Aorta (tissue), 5 donors: ENCODE measurements around the gene ATRX. TPM values are rescaled to one million over a fixed set of nuclear protein-coding genes. Genes with fewer than 3 reads are reported as not detected.
"Not testable (repeated sequence)": the region's sequence is repeated elsewhere in the genome, so short reads cannot be mapped to it uniquely, and the experiment has no call there.

Experiments used
- ATAC-seq: fragments of 200-7000 bp; cut with Tn5 transposase; one replicate; pipeline ENCODE4 v1.9.1; 2022; ENCODE audit warnings: moderate library complexity; ENCODE audit not compliant: low FRiP score
- DNase-seq, 2 donors: peaks; one replicate each; pipeline ENCODE4 v3.0.0-alpha.2; 2020
- H3K27ac ChIP-seq, 2 donors: one replicate each; pipeline ENCODE4 v1.5.1; 2013; ENCODE audit warnings: low read length in 2 of 2, mild to moderate bottlenecking in 2 of 2, moderate library complexity in 2 of 2, control low read depth in 1 of 2, inconsistent platforms in 1 of 2, low read depth in 1 of 2
- H3K27me3 ChIP-seq, 2 donors: one replicate each; pipeline ENCODE4 v1.6.1; 2013; ENCODE audit warnings: control low read depth in 1 of 2, low read length in 1 of 2, mild to moderate bottlenecking in 1 of 2, moderate library complexity in 1 of 2; ENCODE audit not compliant: insufficient read depth in 2 of 2, control insufficient read depth in 1 of 2
- H3K36me3 ChIP-seq, 2 donors: one replicate each; pipeline ENCODE4 v1.6.1; 2013; ENCODE audit warnings: control low read depth in 1 of 2, low read length in 1 of 2, mild to moderate bottlenecking in 1 of 2; ENCODE audit not compliant: insufficient read depth in 2 of 2, control insufficient read depth in 1 of 2
- H3K4me1 ChIP-seq, 2 donors: one replicate each; pipeline ENCODE4 v1.6.1; 2013; ENCODE audit warnings: low read length in 2 of 2, control low read depth in 1 of 2, mild to moderate bottlenecking in 1 of 2, moderate library complexity in 1 of 2; ENCODE audit not compliant: insufficient read depth in 2 of 2, control insufficient read depth in 1 of 2
- H3K4me3 ChIP-seq, 2 donors: one replicate each; pipeline ENCODE4 v1.5.1; 2013; ENCODE audit warnings: low read length in 2 of 2, control low read depth in 1 of 2, mild to moderate bottlenecking in 1 of 2
- H3K9me3 ChIP-seq: one replicate; pipeline ENCODE4 v1.6.1; 2013; ENCODE audit warnings: mild to moderate bottlenecking, low read length; ENCODE audit not compliant: control insufficient read depth
- WGBS, 2 donors: extraction: QIAGEN DNeasy Blood & Tissue Kit; methylation state at CpG; one replicate each; pipeline ENCODE4 v1.1.7; 2013; 5-methylcytosine and 5-hydroxymethylcytosine counted together
- intact Hi-C, 2 donors: fragments of 100-400 bp; cut with DNase I; formaldehyde crosslinking; loops; one replicate each; pipeline versions ENCODE4 v1.14.2 to v1.15.0; 2022
- long read RNA-seq, 2 donors: library from polyadenylated mRNA; unstranded; transcript quantifications; one replicate each; pipeline ENCODE4 v2.0.0, GENCODE V29; 2020 to 2021
- polyA plus RNA-seq, 2 donors: library from polyadenylated mRNA; stranded (reverse); fragments of 200-250 nt; gene quantifications; one replicate each; pipeline ENCODE4 v1.2.3, GENCODE V29; 2013
- total RNA-seq, 2 donors: library from RNA; stranded (reverse); fragmentation: NEBNext Ultra II Directional; extraction: Animal tissue kit (Norgen Biotek cat#: 25700); gene quantifications; one replicate each; pipeline ENCODE4 v1.2.1, GENCODE V29; 2021
- donor health status: healthy with polysubstance abuse.
- donor health status: Bipolar disorder and iron deficiency.
- donor health status: DM: no; HTN: no; CAD: no.
- donor health status: DM: no; HTN: no; CAD: no.
- donor health status: DM: yes; HTN: yes; CAD: no.

The ATRX gene
- 100 to 1,000 TPM; 126 to 136 TPM for total RNA-seq
- 10 to 100 TPM in 1 of 2 donors, 1 to 10 TPM in 1; 9.4 to 18.5 TPM for polyA plus RNA-seq
- long read RNA-seq, donor 1, partial matches to known transcripts = 155 of 226 reads
- long read RNA-seq, donor 1, other reads (novel, unspliced or antisense) = 65 of 226 reads
- long read RNA-seq, donor 2, partial matches to known transcripts = 48 of 72 reads
- long read RNA-seq, donor 2, other reads (novel, unspliced or antisense) = 24 of 72 reads

DNA sequence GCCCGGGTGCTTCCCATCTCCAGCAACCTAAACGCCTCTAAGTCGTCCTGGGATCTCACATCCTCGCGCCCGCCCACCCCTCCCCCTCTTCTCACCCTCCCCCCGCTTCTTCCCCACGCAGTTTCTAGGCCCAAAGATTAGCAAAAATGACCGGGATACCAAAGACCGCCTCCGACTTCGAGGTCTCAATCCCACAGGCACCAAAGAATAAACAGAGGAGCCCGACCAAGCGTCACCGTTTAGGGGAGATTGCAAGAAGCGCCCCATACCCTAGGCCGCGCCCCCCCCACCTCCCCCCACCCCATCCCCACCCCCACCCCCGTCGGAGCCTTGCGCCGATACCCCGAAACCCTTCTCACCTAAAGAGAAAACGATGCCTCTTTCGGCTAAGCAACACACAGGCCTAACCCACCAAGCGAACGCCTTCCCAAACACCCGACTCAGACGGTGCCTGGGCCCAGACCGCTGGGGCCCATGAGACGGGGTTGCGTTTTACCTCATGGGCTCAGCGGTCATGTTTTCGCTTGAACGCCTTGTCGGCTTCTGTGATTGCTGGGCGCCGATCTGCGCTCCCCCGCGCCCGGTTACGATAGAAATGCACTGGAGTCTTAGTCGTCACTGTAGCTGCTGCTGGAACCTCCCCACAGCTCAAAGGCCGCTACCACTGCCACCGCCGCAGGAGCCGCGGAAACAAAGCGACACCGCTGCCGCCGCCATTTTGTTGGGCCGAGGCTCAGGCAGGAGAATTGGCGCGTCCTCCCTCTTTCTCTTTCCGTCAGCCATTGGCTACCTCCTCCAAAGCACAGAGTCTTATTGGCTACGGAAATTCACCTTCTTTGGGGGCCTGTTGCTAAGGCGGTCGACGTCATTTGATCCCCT lies at the start of gene ATRX:
TSS of gene ATRX (minus strand) at position 731 of the 879 bp plus-strand sequence. CDS start at position 516, 215 bp downstream.
- Histone ChIP-seq H3K27ac (peak within 1 kb of the TSS in 1 of 2 donors; percentile 73), H3K27me3 (no peaks in the 10 kb centered on the region), H3K4me3 (peak within 1 kb of the TSS; percentile 49 to 83), H3K9me3 (no peaks in the 10 kb centered on the region), H3K4me1 (no peaks in the 10 kb centered on the region), H3K36me3 (no peaks in the 10 kb centered on the region)
- peak; percentile 81 to 85 for DNase-seq
- peak; percentile 87 for ATAC-seq
- intact Hi-C loops = no loop called here
- 1 to 29% methylated on average over 59 to 61 of the region's 61 CpGs for WGBS, 2 donors

GRCh38 chrX:77831544-77831943 lies 45.5 kb upstream of the ATRX start:
- H3K4me1 ChIP-seq, ATAC-seq, H3K27ac ChIP-seq, H3K4me3 ChIP-seq, DNase-seq, H3K36me3 ChIP-seq, intact Hi-C loops, H3K9me3 ChIP-seq, H3K27me3 ChIP-seq: not testable (repeated sequence)
- WGBS, 2 donors = 86 to 97% methylated on average over 5 of the region's 5 CpGs

- H3K36me3 ChIP-seq, H3K27me3 ChIP-seq, H3K4me1 ChIP-seq, H3K27ac ChIP-seq, DNase-seq, H3K9me3 ChIP-seq, ATAC-seq, intact Hi-C loops, H3K4me3 ChIP-seq: not testable (repeated sequence)
- WGBS, 2 donors = 81 to 98% methylated on average over 2 of the region's 2 CpGs
These were observed 36.0 kb upstream of the ATRX start for GRCh38 chrX:77821989-77822388.

DNA sequence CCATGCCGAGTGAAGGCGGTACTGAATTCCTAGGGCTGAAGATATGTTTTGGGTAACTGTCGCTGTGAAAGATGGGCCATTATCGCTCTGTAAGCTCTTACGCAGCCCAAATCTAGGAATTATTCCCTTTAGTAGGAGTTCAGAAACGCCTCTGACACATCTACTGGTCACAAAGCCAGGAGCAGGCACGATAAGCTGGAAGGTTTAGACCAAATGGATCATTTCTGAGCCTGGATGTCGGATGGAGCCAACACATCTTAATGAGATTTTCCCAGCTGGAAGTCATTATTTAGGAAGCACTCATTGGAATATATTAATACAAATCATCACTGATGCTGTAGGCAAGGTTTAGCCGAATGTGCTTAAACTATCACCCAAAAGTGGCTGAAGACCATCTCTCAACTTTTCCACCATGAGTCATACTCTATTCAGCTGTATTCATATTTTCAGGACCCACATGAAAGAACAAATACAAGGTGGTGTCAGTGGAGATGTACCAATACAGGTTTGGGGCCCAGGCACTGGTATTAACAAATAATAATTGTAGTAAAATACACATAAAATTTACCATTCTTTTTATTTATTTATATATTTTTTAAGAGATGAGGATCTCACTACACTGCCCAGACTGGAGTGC lies 34.2 kb upstream of the ATRX start:
- WGBS, 2 donors = 70 to 90% methylated on average over 9 of the region's 9 CpGs
- ATAC-seq (no peak), DNase-seq (no peak)
- H3K27me3 ChIP-seq = no peaks in the 10 kb centered on the region
- no peak overlapping the region for H3K27ac ChIP-seq
- H3K4me3 ChIP-seq = no peak overlapping the region
- no peaks in the 10 kb centered on the region for H3K36me3 ChIP-seq
- no peaks in the 10 kb centered on the region for H3K9me3 ChIP-seq
- intact Hi-C loops = no loop called here
- no peaks in the 10 kb centered on the region for H3K4me1 ChIP-seq

GRCh38 chrX:77814210-77814609 lies 28.2 kb upstream of the ATRX start:
- H3K4me1 ChIP-seq = no peaks in the 10 kb centered on the region
- intact Hi-C loops = no loop called here
- no peaks in the 10 kb centered on the region for H3K36me3 ChIP-seq
- DNase-seq (no peak), ATAC-seq (no peak)
- no peak overlapping the region for H3K4me3 ChIP-seq
- no peaks in the 10 kb centered on the region for H3K27me3 ChIP-seq
- 91 to 94% methylated on average over 1 of the region's 1 CpG for WGBS, 2 donors
- H3K27ac ChIP-seq = no peak overlapping the region
- peaks cover 1% of the 10 kb centered on the region for H3K9me3 ChIP-seq

DNA sequence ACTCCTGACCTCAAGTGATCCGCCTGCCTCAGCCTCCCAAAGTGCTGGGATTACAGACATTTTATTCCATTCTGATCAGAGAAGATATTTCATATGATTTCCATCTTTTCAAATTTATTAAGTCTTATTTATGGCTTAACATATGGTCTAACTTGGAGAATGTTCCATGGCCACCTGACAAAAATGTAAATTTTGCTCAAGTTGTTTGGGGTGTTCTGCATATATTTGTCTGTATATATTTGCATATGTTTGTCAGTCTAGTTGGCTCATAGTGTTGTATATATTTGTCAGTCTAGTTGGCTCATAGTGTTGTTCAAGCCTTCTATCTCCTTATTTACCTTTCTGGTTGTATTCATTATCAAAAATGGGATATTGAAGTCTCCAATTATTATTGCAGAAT lies 16.2 kb upstream of the ATRX start:
- intact Hi-C loops = no loop called here
- no peaks in the 10 kb centered on the region for H3K9me3 ChIP-seq
- ATAC-seq = no peak
- no peak for DNase-seq
- H3K4me1 ChIP-seq = no peaks in the 10 kb centered on the region
- H3K36me3 ChIP-seq = no peaks in the 10 kb centered on the region
- H3K4me3 ChIP-seq = no peak overlapping the region
- H3K27ac ChIP-seq = no peak overlapping the region
- H3K27me3 ChIP-seq = no peaks in the 10 kb centered on the region
- WGBS, 2 donors = 40 to 75% methylated on average over 1 of the region's 1 CpG

GRCh38 chrX:77795124-77795523 lies 9.1 kb upstream of the ATRX start:
- DNase-seq (no peak), ATAC-seq (no peak)
- no peaks in the 10 kb centered on the region for H3K27me3 ChIP-seq
- H3K36me3 ChIP-seq = no peaks in the 10 kb centered on the region
- 97 to 100% methylated on average over 1 of the region's 1 CpG for WGBS, 2 donors
- H3K4me1 ChIP-seq = no peaks in the 10 kb centered on the region
- H3K9me3 ChIP-seq = no peaks in the 10 kb centered on the region
- H3K4me3 ChIP-seq = no peak overlapping the region
- H3K27ac ChIP-seq = no peak overlapping the region
- intact Hi-C loops = no loop called here

- Histone ChIP-seq H3K4me3 (no peak overlapping the region), H3K27me3 (no peaks in the 10 kb centered on the region), H3K4me1 (no peaks in the 10 kb centered on the region), H3K9me3 (no peaks in the 10 kb centered on the region), H3K27ac (no peak overlapping the region), H3K36me3 (no peaks in the 10 kb centered on the region)
- no peak for DNase-seq
- intact Hi-C loops = no loop called here
- 82 to 95% methylated on average over 6 of the region's 6 CpGs for WGBS, 2 donors
- no peak for ATAC-seq
These were observed 7.9 kb upstream of the ATRX start for GRCh38 chrX:77793946-77794345.
